Measurements from ENCODE around the gene FOXE3. TPM values are rescaled to one million over a fixed set of nuclear protein-coding genes. Genes with fewer than 3 reads are reported as not detected.

Gene FOXE3
- total and polyA plus RNA-seq, 2 donors from 2014 or later, result 0.19 TPM; not detected in 1

- peak within 1 kb of the TSS; percentile 45 to 52 (median 47) for H3K4me3 ChIP-seq (ENCODE audit: low read length in 3 of 3)
- intact Hi-C loops (cut with DNase I), result loop anchor here (5.0 kb wide), 2 partner anchors 125 to 270 kb away; no protein-coding TSS in a partner anchor
- peaks cover 0 to 6% (median 4%) of the 10 kb centered on the region in 3 donors for H3K4me1 ChIP-seq (ENCODE audit: control insufficient read depth in 2 of 3, insufficient read depth in 2 of 3, low read depth in 1 of 3, low read length in 3 of 3)
- peaks cover 29% of the 10 kb centered on the region for H3K27me3 ChIP-seq (ENCODE audit: control insufficient read depth, insufficient read depth, low read length)
- H3K9ac ChIP-seq (ENCODE audit: low read length in 3 of 3), result peak within 1 kb of the TSS in 2 of 3 donors; percentile 25 to 46
- peak within 1 kb of the TSS; percentile 72 to 76 for H3K27ac ChIP-seq (ENCODE audit: low read depth in 2 of 2, low read length in 2 of 2)
- FAIRE-seq, result no peak
- H3K36me3 ChIP-seq (ENCODE audit: control insufficient read depth in 2 of 3, insufficient read depth in 3 of 3, low read length in 3 of 3), result no peaks in the 10 kb centered on the region
- peak; percentile 94 to 96 (median 95) for DNase-seq
- peak; percentile 55 for TF ChIP-seq CTCF (IDR thresholded peaks at IDR 0.05; ENCODE audit: borderline replicate concordance, extremely low read depth, insufficient read depth)
- H3K9me3 ChIP-seq (ENCODE audit: control insufficient read depth in 2 of 3, insufficient read depth in 1 of 3, low read length in 3 of 3), result no peaks in the 10 kb centered on the region
These were observed 21.5 kb downstream of the FOXE3 start, which contains the start of gene FOXD2 for GRCh38 chr1:47437447-47438164. Gene FOXD2, plus strand, starts transcription at chr1:47438044. Its CDS starts 92 bp downstream, at chr1:47438136.

- H3K36me3 ChIP-seq (ENCODE audit: control insufficient read depth in 2 of 3, insufficient read depth in 3 of 3, low read length in 3 of 3), result no peaks in the 10 kb centered on the region
- H3K4me3 ChIP-seq (ENCODE audit: low read length in 3 of 3), result peak overlapping the region in 1 of 3 donors; percentile 52
- DNase-seq (peak in 1 of 5 donors; percentile 27), FAIRE-seq (no peak)
- no peaks in the 10 kb centered on the region for H3K9me3 ChIP-seq (ENCODE audit: control insufficient read depth in 2 of 3, insufficient read depth in 1 of 3, low read length in 3 of 3)
- intact Hi-C loops (cut with DNase I), result loop anchor here (5.0 kb wide), 2 partner anchors 124 to 269 kb away; no protein-coding TSS in a partner anchor
- peaks cover 0 to 3% (median 0%) of the 10 kb centered on the region in 3 donors for H3K4me1 ChIP-seq (ENCODE audit: control insufficient read depth in 2 of 3, insufficient read depth in 2 of 3, low read depth in 1 of 3, low read length in 3 of 3)
- H3K27me3 ChIP-seq (ENCODE audit: control insufficient read depth, insufficient read depth, low read length), result peaks cover 31% of the 10 kb centered on the region
- H3K27ac ChIP-seq (ENCODE audit: low read depth in 2 of 2, low read length in 2 of 2), result peak overlapping the region; percentile 61 to 71
- H3K9ac ChIP-seq (ENCODE audit: low read length in 3 of 3), result no peak overlapping the region
- TF ChIP-seq CTCF (IDR thresholded peaks at IDR 0.05; ENCODE audit: borderline replicate concordance, extremely low read depth, insufficient read depth), result no peak
These were observed 22.3 kb downstream of the FOXE3 start for GRCh38 chr1:47438165-47439016.

GRCh38 chr1:47439017-47439818 is 23.1 kb downstream of the FOXE3 start:
- intact Hi-C loops (cut with DNase I), result loop anchor here (5.0 kb wide), 2 partner anchors 123 to 268 kb away; no protein-coding TSS in a partner anchor
- H3K9ac ChIP-seq (ENCODE audit: low read length in 3 of 3), result no peak overlapping the region
- peak in 1 of 5 donors; percentile 27 for DNase-seq
- peaks cover 30% of the 10 kb centered on the region for H3K27me3 ChIP-seq (ENCODE audit: control insufficient read depth, insufficient read depth, low read length)
- FAIRE-seq, result no peak
- peak overlapping the region in 2 of 3 donors; percentile 26 to 44 for H3K4me3 ChIP-seq (ENCODE audit: low read length in 3 of 3)
- H3K4me1 ChIP-seq (ENCODE audit: control insufficient read depth in 2 of 3, insufficient read depth in 2 of 3, low read depth in 1 of 3, low read length in 3 of 3), result no peaks in the 10 kb centered on the region
- no peaks in the 10 kb centered on the region for H3K9me3 ChIP-seq (ENCODE audit: control insufficient read depth in 2 of 3, insufficient read depth in 1 of 3, low read length in 3 of 3)
- H3K36me3 ChIP-seq (ENCODE audit: control insufficient read depth in 2 of 3, insufficient read depth in 3 of 3, low read length in 3 of 3), result no peaks in the 10 kb centered on the region
- peak overlapping the region in 1 of 2 donors; percentile 1 for H3K27ac ChIP-seq (ENCODE audit: low read depth in 2 of 2, low read length in 2 of 2)
- no peak for TF ChIP-seq CTCF (IDR thresholded peaks at IDR 0.05; ENCODE audit: borderline replicate concordance, extremely low read depth, insufficient read depth)

All from kidney (tissue), 14 donors.